Effector memory CD4-positive, alpha-beta T cell (primary cell): ENCODE results near the gene LAMA2.

Experiments used
- DNase-seq, 3 donors: peaks; one replicate each; pipeline ENCODE4 v3.0.0-alpha.2; 2020
- H3K27ac ChIP-seq: 2 replicates; pipeline ENCODE4 v1.7.0; 2013; ENCODE audit warnings: mild to moderate bottlenecking, low read length, moderate library complexity; ENCODE audit not compliant: insufficient read depth, poor library complexity, severe bottlenecking
- H3K27me3 ChIP-seq: replicated peaks from 2 replicates; pipeline ENCODE4 v1.7.0; 2013; ENCODE audit warnings: mild to moderate bottlenecking, low read length; ENCODE audit not compliant: insufficient read depth, control insufficient read depth, poor library complexity, severe bottlenecking
- H3K36me3 ChIP-seq: 2 replicates; pipeline ENCODE4 v1.7.0; 2013; ENCODE audit warnings: mild to moderate bottlenecking, low read length, moderate library complexity; ENCODE audit not compliant: control insufficient read depth, insufficient read depth
- H3K4me1 ChIP-seq: 2 replicates; pipeline ENCODE4 v1.7.0; 2013; ENCODE audit warnings: low read length, mild to moderate bottlenecking; ENCODE audit not compliant: control insufficient read depth, insufficient read depth, poor library complexity, severe bottlenecking
- H3K4me3 ChIP-seq: 2 replicates; pipeline ENCODE4 v1.7.0; 2013; ENCODE audit warnings: low read length, low read depth, mild to moderate bottlenecking; ENCODE audit not compliant: insufficient read depth, poor library complexity, severe bottlenecking
- H3K9me3 ChIP-seq: 2 replicates; pipeline ENCODE4 v1.7.0; 2013; ENCODE audit warnings: mild to moderate bottlenecking, low read length, moderate library complexity; ENCODE audit not compliant: control insufficient read depth

LAMA2 gene

DNA sequence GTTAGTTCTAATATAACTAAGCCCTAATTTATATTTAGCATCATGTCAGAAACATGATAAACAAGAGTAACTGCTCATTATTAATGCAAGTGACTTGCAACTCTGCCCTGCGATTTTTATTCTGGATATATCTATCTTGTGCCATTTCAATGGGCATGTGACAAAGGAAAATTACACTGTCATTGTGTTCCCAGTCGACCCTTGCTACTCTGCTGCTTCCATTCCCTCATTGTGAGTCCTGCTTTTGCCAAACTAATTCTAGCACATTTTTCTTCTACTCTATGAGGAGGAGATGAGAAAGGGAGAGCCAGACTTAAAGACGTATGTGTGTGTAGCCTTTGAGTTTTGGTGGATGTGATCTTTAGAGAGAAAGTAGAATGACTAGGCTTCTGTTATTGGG lies 551.2 kb downstream of the LAMA2 start:
- Histone ChIP-seq H3K9me3 (no peaks in the 10 kb centered on the region), H3K4me1 (no peaks in the 10 kb centered on the region), H3K4me3 (no peak overlapping the region), H3K27me3 (no peaks in the 10 kb centered on the region), H3K36me3 (no peaks in the 10 kb centered on the region), H3K27ac (no peak overlapping the region)
- DNase-seq, result no peak

DNA sequence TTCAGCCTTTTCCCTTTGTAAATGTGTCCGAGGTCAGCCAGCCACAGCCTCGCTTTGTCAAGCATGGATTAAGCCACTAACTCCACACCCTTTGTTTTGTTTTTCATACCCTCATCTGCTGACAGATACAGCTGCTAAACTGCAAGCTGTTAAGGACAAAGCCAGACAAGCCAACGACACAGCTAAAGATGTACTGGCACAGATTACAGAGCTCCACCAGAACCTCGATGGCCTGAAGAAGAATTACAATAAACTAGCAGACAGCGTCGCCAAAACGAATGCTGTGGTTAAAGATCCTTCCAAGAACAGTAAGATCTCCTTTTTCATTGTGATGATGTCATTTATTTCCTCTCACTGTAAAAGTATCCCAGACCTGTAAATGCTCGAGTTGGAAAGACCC lies 557.8 kb downstream of the LAMA2 start:
- no peaks in the 10 kb centered on the region for H3K9me3 ChIP-seq
- no peak for DNase-seq

DNA sequence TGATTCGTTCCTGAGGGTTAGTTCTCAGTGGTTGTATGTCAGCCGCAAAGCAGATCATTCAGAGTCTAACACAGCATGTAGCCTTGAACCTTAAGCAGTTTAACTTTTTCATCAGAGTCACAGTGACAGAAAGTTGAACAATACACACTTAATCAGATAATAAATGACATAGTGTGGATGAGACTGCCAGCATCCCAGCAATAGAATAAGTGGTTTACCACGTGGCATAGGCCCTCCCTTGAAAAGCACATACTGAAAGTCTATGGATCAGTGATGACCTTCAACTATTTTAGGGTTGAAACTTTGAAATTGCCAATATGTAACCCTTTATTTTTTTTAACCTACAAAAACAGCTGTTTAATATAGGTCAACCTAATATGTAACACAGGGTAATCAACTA lies 561.7 kb downstream of the LAMA2 start:
- H3K9me3 ChIP-seq, result no peaks in the 10 kb centered on the region
- no peak for DNase-seq
- H3K27me3 ChIP-seq, result no peaks in the 10 kb centered on the region
- no peaks in the 10 kb centered on the region for H3K4me1 ChIP-seq
- H3K4me3 ChIP-seq, result no peak overlapping the region
- H3K27ac ChIP-seq, result no peak overlapping the region
- no peaks in the 10 kb centered on the region for H3K36me3 ChIP-seq

More for the DNA sequence above, 557.8 kb downstream of the LAMA2 start:
- no peaks in the 10 kb centered on the region for H3K36me3 ChIP-seq
- no peak overlapping the region for H3K4me3 ChIP-seq
- H3K27ac ChIP-seq, result no peak overlapping the region
- no peaks in the 10 kb centered on the region for H3K27me3 ChIP-seq
- no peaks in the 10 kb centered on the region for H3K4me1 ChIP-seq

DNA sequence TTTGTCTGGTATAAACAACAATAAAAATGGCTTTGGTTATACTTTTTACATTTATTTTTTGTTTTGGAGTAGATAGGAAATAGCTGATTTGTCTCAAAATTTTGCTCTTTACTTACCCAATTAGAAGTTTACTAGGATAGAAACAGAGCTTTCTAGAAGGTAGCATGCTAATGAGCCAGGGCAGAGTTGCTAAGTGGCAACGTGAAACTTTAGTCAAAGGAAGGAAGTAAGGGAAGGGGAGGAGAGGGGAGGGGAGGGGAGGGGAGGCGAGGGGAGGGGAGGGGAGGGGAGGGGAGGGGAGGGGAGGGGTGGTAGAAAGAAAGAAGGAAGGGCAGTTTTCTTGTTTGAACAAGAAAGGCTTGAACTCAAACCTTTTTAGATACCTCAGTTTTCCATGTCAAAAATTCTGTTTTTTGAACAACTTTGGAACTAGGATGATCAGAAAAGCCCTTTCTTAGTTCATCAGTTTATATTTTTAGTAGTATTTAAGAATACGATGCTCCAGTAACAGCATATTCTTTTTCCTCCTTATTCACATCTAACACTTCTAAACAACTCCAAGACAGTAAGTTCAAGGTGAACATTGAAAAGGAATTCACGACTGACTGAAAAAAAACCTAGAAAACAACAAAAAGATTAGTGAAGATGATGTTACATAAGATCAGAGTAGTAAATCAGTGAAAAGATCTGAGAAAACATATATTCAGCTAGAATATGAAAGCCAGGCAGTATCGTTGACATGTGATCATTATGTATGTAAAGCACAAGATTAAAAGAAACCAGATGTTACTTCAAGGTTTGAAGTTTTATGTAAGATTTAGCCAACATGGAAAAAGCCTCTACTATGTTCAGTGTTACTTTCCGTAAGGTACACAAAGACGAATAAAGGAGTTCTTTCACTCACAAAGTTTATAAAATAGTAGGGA lies 563.6 kb downstream of the LAMA2 start:
- Histone ChIP-seq H3K27ac (no peak overlapping the region), H3K36me3 (no peaks in the 10 kb centered on the region), H3K4me1 (no peaks in the 10 kb centered on the region), H3K4me3 (no peak overlapping the region), H3K27me3 (no peaks in the 10 kb centered on the region), H3K9me3 (no peaks in the 10 kb centered on the region)
- DNase-seq, result no peak

DNA sequence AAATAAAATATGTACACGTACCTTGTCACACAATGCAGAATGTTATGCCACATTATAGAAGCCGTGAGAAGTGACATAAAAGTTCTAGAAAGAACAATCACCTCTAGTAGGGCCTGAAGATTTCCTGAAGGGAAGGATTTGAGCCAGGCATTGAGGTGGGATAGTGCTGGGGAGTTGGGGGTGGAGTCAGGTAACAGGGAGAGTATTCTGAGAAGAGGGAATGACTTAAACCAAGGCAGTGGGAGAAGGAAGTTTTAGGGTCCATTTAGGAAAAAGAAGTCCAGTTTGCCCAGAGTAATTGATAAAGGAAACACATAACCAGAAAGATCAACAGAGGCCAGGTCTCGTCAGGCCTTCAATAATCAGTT lies 564.2 kb downstream of the LAMA2 start:
- H3K4me1 ChIP-seq, result no peaks in the 10 kb centered on the region
- no peak overlapping the region for H3K27ac ChIP-seq
- no peaks in the 10 kb centered on the region for H3K9me3 ChIP-seq
- H3K27me3 ChIP-seq, result no peaks in the 10 kb centered on the region
- no peaks in the 10 kb centered on the region for H3K36me3 ChIP-seq
- H3K4me3 ChIP-seq, result no peak overlapping the region
- no peak for DNase-seq

DNA sequence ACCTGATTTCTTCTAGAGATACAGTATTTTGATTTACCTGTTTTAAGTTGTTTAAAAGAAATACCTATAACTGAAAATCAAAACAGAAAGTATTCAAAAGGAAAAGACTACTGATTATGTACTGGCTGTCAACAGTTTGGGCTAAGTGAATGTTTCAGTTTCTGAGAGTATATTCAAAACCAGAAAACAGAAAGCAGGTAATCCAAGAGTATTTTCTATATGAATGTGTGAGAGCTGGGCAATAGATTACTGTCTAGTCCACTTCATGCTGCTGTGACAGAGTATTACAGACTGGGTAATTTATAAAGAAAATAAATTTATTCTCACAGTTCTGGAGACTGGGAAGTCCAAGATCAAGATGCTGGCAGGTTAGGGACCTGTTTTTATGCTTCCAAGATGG lies 566.0 kb downstream of the LAMA2 start:
- no peak overlapping the region for H3K4me3 ChIP-seq
- no peak for DNase-seq

DNA sequence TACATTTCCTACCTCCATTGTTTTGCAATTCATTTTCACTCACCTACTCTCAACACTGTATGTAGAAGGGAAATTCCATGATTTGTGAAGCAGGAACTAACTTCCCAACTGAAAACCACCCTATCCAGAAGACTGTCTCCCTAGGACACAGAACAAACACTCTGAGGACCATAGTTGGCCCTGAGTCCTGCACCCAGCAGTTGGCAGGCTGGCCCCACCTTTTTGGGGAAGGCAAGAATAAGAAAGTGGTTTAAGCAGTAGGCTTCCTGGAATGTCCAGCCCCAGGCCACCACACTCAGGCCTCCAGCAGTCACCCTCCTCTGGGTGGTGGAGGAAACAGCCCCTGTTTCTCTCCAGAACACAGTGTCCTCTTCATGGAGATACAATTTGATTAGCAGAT lies 568.2 kb downstream of the LAMA2 start:
- no peaks in the 10 kb centered on the region for H3K4me1 ChIP-seq
- H3K9me3 ChIP-seq, result no peaks in the 10 kb centered on the region
- H3K36me3 ChIP-seq, result no peaks in the 10 kb centered on the region
- no peaks in the 10 kb centered on the region for H3K27me3 ChIP-seq
- no peak overlapping the region for H3K27ac ChIP-seq
- DNase-seq, result no peak
- no peak overlapping the region for H3K4me3 ChIP-seq

More for the DNA sequence above, 566.0 kb downstream of the LAMA2 start:
- Histone ChIP-seq H3K9me3 (no peaks in the 10 kb centered on the region), H3K36me3 (no peaks in the 10 kb centered on the region), H3K27me3 (no peaks in the 10 kb centered on the region), H3K4me1 (no peaks in the 10 kb centered on the region), H3K27ac (no peak overlapping the region)

DNA sequence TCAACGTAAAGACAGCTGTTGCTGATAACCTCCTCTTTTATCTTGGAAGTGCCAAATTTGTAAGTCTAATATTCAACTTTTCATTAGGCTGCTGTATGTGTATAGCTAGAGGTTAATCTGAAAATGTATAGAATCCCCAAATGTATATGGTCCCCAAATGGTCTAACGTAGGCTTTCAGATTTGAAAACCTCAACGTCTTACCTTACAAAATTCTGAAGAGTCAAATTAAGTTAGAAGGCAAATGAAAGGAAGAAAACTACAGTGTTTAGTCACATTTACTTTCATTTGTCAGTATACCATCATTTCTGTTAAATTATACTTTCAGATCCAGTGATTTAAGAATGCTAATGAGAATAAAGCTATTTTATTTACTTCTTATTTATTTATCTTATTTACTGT lies 570.1 kb downstream of the LAMA2 start:
- no peak for DNase-seq
- Histone ChIP-seq H3K9me3 (no peaks in the 10 kb centered on the region), H3K27me3 (no peaks in the 10 kb centered on the region), H3K4me3 (no peak overlapping the region), H3K27ac (no peak overlapping the region), H3K36me3 (no peaks in the 10 kb centered on the region), H3K4me1 (no peaks in the 10 kb centered on the region)

DNA sequence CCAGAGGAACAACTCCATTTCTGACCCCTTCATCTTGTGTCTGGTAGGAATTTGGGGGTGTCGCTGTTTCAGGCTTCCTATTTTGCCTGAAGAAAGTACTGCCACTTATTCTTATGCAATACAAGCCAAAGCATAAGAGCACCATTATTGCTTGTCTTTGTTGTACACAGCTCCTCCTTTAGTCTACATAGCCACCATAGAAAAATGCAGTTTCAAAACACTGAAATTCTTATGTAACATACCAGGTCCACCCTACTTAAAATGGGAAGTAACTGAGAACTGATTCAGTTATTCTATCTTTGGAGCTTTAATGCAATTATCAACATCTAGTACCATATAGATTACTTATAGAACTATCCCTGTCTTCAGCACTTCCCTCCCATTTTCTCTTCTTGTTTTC lies 571.5 kb downstream of the LAMA2 start:
- no peaks in the 10 kb centered on the region for H3K9me3 ChIP-seq
- no peak for DNase-seq
- no peak overlapping the region for H3K4me3 ChIP-seq
- no peaks in the 10 kb centered on the region for H3K27me3 ChIP-seq
- H3K36me3 ChIP-seq, result no peaks in the 10 kb centered on the region
- no peak overlapping the region for H3K27ac ChIP-seq
- H3K4me1 ChIP-seq, result no peaks in the 10 kb centered on the region

DNA sequence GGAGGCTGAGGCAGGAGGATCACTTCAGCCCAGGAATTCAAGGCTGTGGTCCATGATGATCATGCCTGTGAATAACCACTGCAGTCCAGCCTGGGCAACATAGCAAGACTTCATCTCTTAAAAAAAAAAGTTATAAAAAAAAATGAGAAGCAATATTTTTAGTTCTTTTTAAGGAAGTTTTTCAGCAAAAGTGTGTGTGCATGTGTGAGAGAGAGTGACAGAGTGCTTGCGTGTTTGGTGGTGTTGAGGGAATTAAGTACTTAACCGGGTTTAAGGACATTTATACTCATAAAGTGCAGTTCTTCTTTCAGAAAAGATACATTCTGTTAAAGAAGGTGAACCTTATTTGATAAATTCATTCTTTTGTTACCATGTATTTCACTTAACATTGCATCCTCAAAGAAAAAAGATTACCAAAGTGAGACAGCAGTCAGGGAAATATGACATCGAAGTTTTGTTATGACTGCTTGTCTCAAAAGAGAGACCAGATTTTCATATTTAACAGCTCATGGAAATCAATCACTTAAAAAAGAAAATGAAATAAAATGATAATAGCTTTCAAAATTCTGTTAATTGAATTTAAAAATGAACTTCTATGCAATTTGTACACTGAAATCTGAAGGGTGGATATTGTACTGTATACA lies 572.3 kb downstream of the LAMA2 start:
- Histone ChIP-seq H3K4me1 (no peaks in the 10 kb centered on the region), H3K9me3 (no peaks in the 10 kb centered on the region), H3K27ac (no peak overlapping the region), H3K4me3 (no peak overlapping the region), H3K36me3 (no peaks in the 10 kb centered on the region), H3K27me3 (no peaks in the 10 kb centered on the region)
- no peak for DNase-seq
